PC-9 (cell line): ENCODE results near the gene ARHGAP6. TPM values are rescaled to one million over a fixed set of nuclear protein-coding genes. Genes with fewer than 3 reads are reported as not detected.

Experiments
- BruUV-seq: library from RNA; stranded (reverse); fragments of 400-500 nt; replicated peaks from 2 replicates; lab custom pipeline; 2021; lab: Mats Ljungman, UMichigan
- CTCF ChIA-PET: fragments of 300-600 bp; sonication (Branson Sonifier 250); formaldehyde crosslinking; loops from one replicate; lab custom pipeline; 2022; ENCODE audit warnings: antibody characterized with exemption; lab: Charles Lee
- POLR2A ChIA-PET: fragments of 300-600 bp; sonication (Branson Sonifier 250); formaldehyde crosslinking; loops from one replicate; lab custom pipeline; 2022; ENCODE audit warnings: antibody characterized with exemption; ENCODE audit not compliant: unreplicated experiment; lab: Charles Lee
- DNase-seq, 2 experiments: peaks; one replicate each; pipeline versions ENCODE4 v3.0.0 to v3.0.0-alpha.2; 2015 to 2022; ENCODE audit warnings: mixed read lengths in 1 of 2
- H2AFZ ChIP-seq: fragments of 200-600 bp; sonication (generic); 2 replicates; pipeline ENCODE4 v1.8.1; 2017; ENCODE audit warnings: antibody characterized with exemption
- H3F3A ChIP-seq: fragments of 200-600 bp; sonication (generic); 2 replicates; pipeline ENCODE4 v1.8.1; 2017; ENCODE audit warnings: antibody characterized with exemption, mild to moderate bottlenecking, low read depth; ENCODE audit not compliant: insufficient read depth
- H3K27ac ChIP-seq: fragments of 200-600 bp; sonication (generic); 2 replicates; pipeline ENCODE4 v1.6.1; 2016; ENCODE audit warnings: mixed run types
- H3K27me3 ChIP-seq: fragments of 200-600 bp; sonication (generic); 2 replicates; pipeline ENCODE4 v1.6.1; 2016; ENCODE audit warnings: low read depth, mixed run types; ENCODE audit not compliant: insufficient read depth
- H3K36me3 ChIP-seq: fragments of 200-600 bp; sonication (generic); 2 replicates; pipeline ENCODE4 v1.6.1; 2016; ENCODE audit warnings: low read depth, mixed run types
- H3K4me1 ChIP-seq: fragments of 200-600 bp; sonication (generic); replicated peaks from 2 replicates; pipeline ENCODE4 v1.6.1; 2016; ENCODE audit warnings: mixed run types; ENCODE audit not compliant: insufficient read depth
- H3K4me2 ChIP-seq: fragments of 200-600 bp; sonication (generic); 2 replicates; pipeline ENCODE4 v1.6.1; 2017; ENCODE audit warnings: mixed run types
- H3K4me3 ChIP-seq: fragments of 200-600 bp; sonication (generic); 2 replicates; pipeline ENCODE4 v1.6.1; 2016; ENCODE audit warnings: mixed run types
- H3K79me2 ChIP-seq: fragments of 200-600 bp; sonication (generic); 2 replicates; pipeline ENCODE4 v1.6.1; 2017; ENCODE audit warnings: low read depth, mixed run types
- H3K9me2 ChIP-seq: fragments of 200-600 bp; sonication (generic); 2 replicates; pipeline ENCODE4 v1.8.1; 2017; ENCODE audit warnings: mild to moderate bottlenecking; ENCODE audit not compliant: insufficient read depth
- H3K9me3 ChIP-seq: fragments of 200-600 bp; sonication (generic); 2 replicates; pipeline ENCODE4 v1.8.1; 2016; ENCODE audit warnings: low read depth; ENCODE audit not compliant: insufficient read depth
- H4K20me1 ChIP-seq: fragments of 200-600 bp; sonication (generic); 2 replicates; pipeline ENCODE4 v1.8.1; 2017; ENCODE audit not compliant: insufficient read depth
- EZH2 ChIP-seq: fragments of 200-600 bp; sonication (generic); IDR thresholded peaks from 2 replicates; pipeline ENCODE4 v1.8.0; 2017; ENCODE audit warnings: antibody characterized with exemption, low read depth
- intact Hi-C: fragments of 100-400 bp; cut with micrococcal nuclease; formaldehyde crosslinking; loops from one replicate; pipeline ENCODE4 v1.10.0; 2022; ENCODE audit not compliant: unreplicated experiment
- total RNA-seq: library from RNA; stranded (reverse); gene quantifications from 2 replicates; pipeline ENCODE4 v1.2.3, GENCODE V29; 2021
- TF ChIP-seq, protein P1 (sequence below): fragments of 200-600 bp; sonication (generic); conservative IDR thresholded peaks from 2 replicates; pipeline ENCODE4 v1.6.1; 2017; ENCODE audit warnings: mixed run types, antibody characterized with exemption, mild to moderate bottlenecking, moderate library complexity

Gene ARHGAP6
- total RNA-seq, 1 experiment from 2014 or later, result not detected

DNA sequence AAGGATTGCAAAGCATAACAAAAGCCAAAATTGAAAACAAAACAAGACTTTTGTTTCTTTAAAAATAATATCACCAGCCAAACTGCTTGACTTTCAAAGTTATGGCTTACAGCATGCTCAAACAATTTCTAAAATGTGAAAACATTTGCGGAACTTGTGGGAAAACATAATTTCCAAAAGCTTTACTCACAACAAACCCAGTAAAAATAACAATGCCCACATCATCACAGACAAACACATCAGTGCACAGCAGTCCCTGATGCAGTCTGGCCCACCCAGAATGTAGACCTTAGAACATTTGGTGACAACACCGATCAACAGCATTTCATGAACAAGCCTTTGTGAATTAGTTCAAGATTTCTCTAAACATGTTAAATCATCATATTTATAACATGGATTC is 98.9 kb downstream of the ARHGAP6 start:
- Histone ChIP-seq H3K4me1 (no peaks in the 10 kb centered on the region), H4K20me1 (no peaks in the 10 kb centered on the region), H3K79me2 (no peaks in the 10 kb centered on the region), H3K4me3 (no peak overlapping the region), H3K9me3 (no peaks in the 10 kb centered on the region), H3K36me3 (no peaks in the 10 kb centered on the region), H3F3A (no peaks in the 10 kb centered on the region), H3K27ac (no peak overlapping the region), H3K27me3 (no peaks in the 10 kb centered on the region), H3K4me2 (no peak overlapping the region), H3K9me2 (no peaks in the 10 kb centered on the region), H2AFZ (no peak overlapping the region)
- POLR2A ChIA-PET, result no interaction called here
- CTCF ChIA-PET, result interaction anchor here (0.6 to 0.7 kb wide), 2 partner anchors 190 to 1591 kb away, joined by 3 to 4 read pairs; no protein-coding TSS in a partner anchor
- no peak for TF ChIP-seq EZH2
- TF ChIP-seq, protein P1, sequence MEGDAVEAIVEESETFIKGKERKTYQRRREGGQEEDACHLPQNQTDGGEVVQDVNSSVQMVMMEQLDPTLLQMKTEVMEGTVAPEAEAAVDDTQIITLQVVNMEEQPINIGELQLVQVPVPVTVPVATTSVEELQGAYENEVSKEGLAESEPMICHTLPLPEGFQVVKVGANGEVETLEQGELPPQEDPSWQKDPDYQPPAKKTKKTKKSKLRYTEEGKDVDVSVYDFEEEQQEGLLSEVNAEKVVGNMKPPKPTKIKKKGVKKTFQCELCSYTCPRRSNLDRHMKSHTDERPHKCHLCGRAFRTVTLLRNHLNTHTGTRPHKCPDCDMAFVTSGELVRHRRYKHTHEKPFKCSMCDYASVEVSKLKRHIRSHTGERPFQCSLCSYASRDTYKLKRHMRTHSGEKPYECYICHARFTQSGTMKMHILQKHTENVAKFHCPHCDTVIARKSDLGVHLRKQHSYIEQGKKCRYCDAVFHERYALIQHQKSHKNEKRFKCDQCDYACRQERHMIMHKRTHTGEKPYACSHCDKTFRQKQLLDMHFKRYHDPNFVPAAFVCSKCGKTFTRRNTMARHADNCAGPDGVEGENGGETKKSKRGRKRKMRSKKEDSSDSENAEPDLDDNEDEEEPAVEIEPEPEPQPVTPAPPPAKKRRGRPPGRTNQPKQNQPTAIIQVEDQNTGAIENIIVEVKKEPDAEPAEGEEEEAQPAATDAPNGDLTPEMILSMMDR, result no peak
- BruUV-seq, result no TSS peak
- DNase-seq, result no peak
- intact Hi-C loops, result no loop called here

DNA sequence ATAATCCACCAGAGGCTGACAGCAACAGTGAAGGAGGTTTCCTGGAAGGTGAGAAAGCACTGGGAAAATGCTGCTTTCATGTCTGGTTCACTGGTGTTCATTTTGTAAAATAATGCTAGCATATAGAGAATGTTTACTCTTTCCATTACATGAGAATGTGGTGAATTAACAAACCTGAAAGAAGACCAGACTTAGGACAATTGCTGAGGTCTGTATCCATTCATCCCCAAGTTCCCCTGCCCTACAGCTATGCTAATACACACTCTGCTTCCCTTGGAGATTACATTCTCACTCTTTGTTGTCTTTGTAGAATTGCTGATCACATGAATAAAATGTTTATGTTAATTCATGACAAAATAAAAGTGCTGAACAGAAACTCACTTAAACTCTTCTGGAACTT is 99.5 kb downstream of the ARHGAP6 start:
- no TSS peak for BruUV-seq
- Histone ChIP-seq H3K4me2 (no peak overlapping the region), H3K4me1 (no peaks in the 10 kb centered on the region), H4K20me1 (no peaks in the 10 kb centered on the region), H3K9me3 (no peaks in the 10 kb centered on the region), H3K27ac (no peak overlapping the region), H2AFZ (no peak overlapping the region), H3K27me3 (no peaks in the 10 kb centered on the region), H3K79me2 (no peaks in the 10 kb centered on the region), H3K4me3 (no peak overlapping the region), H3F3A (no peaks in the 10 kb centered on the region), H3K9me2 (no peaks in the 10 kb centered on the region), H3K36me3 (no peaks in the 10 kb centered on the region)
- intact Hi-C loops, result no loop called here
- DNase-seq, result no peak
- ChIA-PET CTCF (no interaction called here), POLR2A (no interaction called here)
- no peak for TF ChIP-seq EZH2
- TF ChIP-seq, protein P1, result no peak

DNA sequence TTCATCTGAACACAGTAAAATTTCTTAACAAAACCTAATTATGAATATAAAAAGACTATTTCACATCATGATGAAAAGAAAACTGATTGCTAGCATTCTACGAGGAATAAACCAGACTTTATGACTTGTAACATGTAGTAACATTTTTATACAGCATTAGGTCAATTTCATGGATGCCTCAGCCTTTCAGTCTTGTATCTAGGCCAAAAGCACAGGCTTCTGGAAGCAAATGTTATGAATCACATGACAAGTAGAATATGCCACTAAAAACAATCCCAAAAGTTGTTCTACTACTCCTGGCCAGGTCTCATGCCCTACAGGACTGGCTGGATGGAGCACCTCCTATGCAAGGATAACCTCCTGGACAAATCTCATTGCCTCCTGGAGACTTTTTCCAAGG is 101.2 kb downstream of the ARHGAP6 start:
- intact Hi-C loops, result no loop called here
- POLR2A ChIA-PET, result no interaction called here
- H3K79me2 ChIP-seq, result no peaks in the 10 kb centered on the region
- no peak overlapping the region for H3K27ac ChIP-seq
- no peaks in the 10 kb centered on the region for H3K4me1 ChIP-seq
- H3K9me3 ChIP-seq, result no peaks in the 10 kb centered on the region
- no peaks in the 10 kb centered on the region for H4K20me1 ChIP-seq
- H3K36me3 ChIP-seq, result no peaks in the 10 kb centered on the region
- no peaks in the 10 kb centered on the region for H3F3A ChIP-seq
- H3K27me3 ChIP-seq, result no peaks in the 10 kb centered on the region
- no peak overlapping the region for H3K4me2 ChIP-seq
- BruUV-seq, result no TSS peak
- TF ChIP-seq EZH2, result no peak
- TF ChIP-seq, protein P1, result no peak
- CTCF ChIA-PET, result no interaction called here
- H3K4me3 ChIP-seq, result no peak overlapping the region
- H3K9me2 ChIP-seq, result no peaks in the 10 kb centered on the region
- no peak for DNase-seq
- H2AFZ ChIP-seq, result no peak overlapping the region
